Upper lobe of left lung (tissue), 6 donors: ENCODE data around the gene TRAF5. TPM values are rescaled to one million over a fixed set of nuclear protein-coding genes. Genes with fewer than 3 reads are reported as not detected.

ENCODE experiments used
- total RNA-seq, 6 donors: library from RNA; depleted of rRNA in 4 of 6; stranded (reverse); fragments of >200 nt in 4 of 6; gene quantifications; one replicate each; pipeline versions ENCODE4 v1.1.0 to v1.2.1, GENCODE V29; 2016 to 2021
- donor health status: DM: no; HTN: no; CAD: no; lungs with moderate emphysema.
- donor health status: DM: no; HTN: yes; CAD: no; lungs with severe emphysema.

TRAF5 gene
- total RNA-seq, 6 donors from 2014 or later = 4.6 to 13.6 (median 9.5) TPM

Other genes with a start within 250 kb of the TRAF5 start
- under 1 TPM in 1 of 6 donors, not detected in 5; 0.09 TPM for gene KCNH1, start 192.7 kb upstream of the TRAF5 start, total RNA-seq
- 10 to 100 TPM; 27.2 to 97.4 (median 46.5) TPM for gene RCOR3, start 67.5 kb upstream of the TRAF5 start, total RNA-seq
- under 1 TPM in 4 of 6 donors, not detected in 2; 0.14 to 0.37 (median 0.17) TPM for gene RD3, start 165.3 kb downstream of the TRAF5 start, total RNA-seq